ENCODE measurements around the gene CYTL1.

- TF ChIP-seq CTCF (optimal IDR thresholded peaks at IDR 0.05 in 1 of 3, IDR thresholded peaks at IDR 0.05 in 1 of 3, conservative IDR thresholded peaks at IDR 0.05 in 1 of 3; ENCODE audit: extremely low read depth in 1 of 3, insufficient read depth in 2 of 3, low read length in 3 of 3) (no peak), EZH2 (IDR thresholded peaks at IDR 0.05; ENCODE audit: low read length) (no peak)
Measured at GRCh38 chr4:4974727-4975126, 44.5 kb downstream of the CYTL1 start.
